Gastrocnemius medialis (tissue), 4 donors: Measurements from ENCODE around the gene GPRIN2.

Source experiments
- CTCF ChIP-seq, 5 experiments: fragments of 450-650 bp in 3 of 5; fragments of 200-600 bp in 2 of 5; sonication (generic) in 2 of 5; IDR thresholded peaks in 4 of 5; conservative IDR thresholded peaks in 1 of 5; 1 replicate in 4 of 5; 2 replicates in 1 of 5; pipeline ENCODE4 v1.5.1; 2016 to 2019; ENCODE audit warnings: antibody characterized with exemption in 5 of 5, mild to moderate bottlenecking in 3 of 5, moderate library complexity in 3 of 5
- POLR2A ChIP-seq, 2 donors: fragments of 450-650 bp; IDR thresholded peaks; one replicate each; pipeline ENCODE4 v1.6.1; 2017; ENCODE audit warnings: antibody characterized with exemption in 2 of 2, mild to moderate bottlenecking in 2 of 2, moderate library complexity in 2 of 2

- TF ChIP-seq CTCF (IDR thresholded peaks at IDR 0.05 in 4 of 5, conservative IDR thresholded peaks at IDR 0.05 in 1 of 5), result no peak
- TF ChIP-seq POLR2A (IDR thresholded peaks at IDR 0.05), result no peak
Observed at GRCh38 chr10:46525824-46526681, 30.4 kb downstream of the GPRIN2 start.
